Body of pancreas (tissue), 4 donors: ENCODE results near the gene PPME1. TPM values are rescaled to one million over a fixed set of nuclear protein-coding genes. Genes with fewer than 3 reads are reported as not detected.

Experiments used
- ATAC-seq: fragments of 150-250 bp; one replicate; pipeline ENCODE4 v1.9.1; 2016
- DNase-seq, 4 donors: peaks; one replicate each; pipeline ENCODE4 v3.0.0-alpha.2; 2019
- H3K27ac ChIP-seq, 4 donors: fragments of 200-600 bp; sonication (generic); 1 replicate in 3 of 4; 2 replicates in 1 of 4; pipeline versions ENCODE4 v1.5.1 to v1.6.1; 2016 to 2019; ENCODE audit warnings: mild to moderate bottlenecking in 1 of 4, mixed read lengths in 1 of 4, moderate library complexity in 1 of 4
- H3K27me3 ChIP-seq, 2 donors: fragments of 200-600 bp; sonication (generic); one replicate each; pipeline ENCODE4 v1.6.0; 2016; ENCODE audit warnings: mild to moderate bottlenecking in 1 of 2
- H3K36me3 ChIP-seq, 2 donors: fragments of 200-600 bp; sonication (generic); replicated peaks in 1 of 2; 2 replicates each; pipeline ENCODE4 v1.5.1; 2016; ENCODE audit warnings: low read depth in 2 of 2; ENCODE audit not compliant: insufficient read depth in 1 of 2
- H3K4me1 ChIP-seq: fragments of 200-600 bp; sonication (generic); one replicate; pipeline ENCODE4 v1.6.0; 2016
- H3K4me3 ChIP-seq, 2 donors: fragments of 200-600 bp; sonication (generic); 1 replicate in 1 of 2; 2 replicates in 1 of 2; pipeline ENCODE4 v1.5.1; 2016 to 2019
- H3K9me3 ChIP-seq, 3 donors: fragments of 200-600 bp; sonication (generic); 1 replicate in 2 of 3; 2 replicates in 1 of 3; pipeline ENCODE4 v1.5.1; 2016
- POLR2A ChIP-seq, 3 donors: fragments of 450-650 bp; IDR thresholded peaks; one replicate each; pipeline ENCODE4 v1.6.1; 2016; ENCODE audit warnings: antibody characterized with exemption in 3 of 3, mild to moderate bottlenecking in 2 of 3
- WGBS, 2 donors: methylation state at CpG; one replicate each; pipeline ENCODE4 v1.1.5; 2017; 5-methylcytosine and 5-hydroxymethylcytosine counted together
- intact Hi-C: fragments of 100-400 bp; cut with DNase I; formaldehyde crosslinking; loops from one replicate; pipeline ENCODE4 v1.15.1; 2023
- total RNA-seq, 2 donors: library from RNA; depleted of rRNA; stranded (reverse); fragments of >200 nt; gene quantifications; one replicate each; pipeline ENCODE4 v1.1.0, GENCODE V29; 2016
- TF ChIP-seq, protein P1 (sequence below), 7 experiments: fragments of 450-650 bp in 4 of 7; fragments of 200-600 bp in 3 of 7; sonication (generic) in 3 of 7; IDR thresholded peaks; one replicate each; pipeline ENCODE4 v1.5.1; 2016 to 2019; ENCODE audit warnings: antibody characterized with exemption in 7 of 7

Gene PPME1
- total RNA-seq, 2 donors from 2014 or later, result 10.9 to 12.9 TPM

DNA sequence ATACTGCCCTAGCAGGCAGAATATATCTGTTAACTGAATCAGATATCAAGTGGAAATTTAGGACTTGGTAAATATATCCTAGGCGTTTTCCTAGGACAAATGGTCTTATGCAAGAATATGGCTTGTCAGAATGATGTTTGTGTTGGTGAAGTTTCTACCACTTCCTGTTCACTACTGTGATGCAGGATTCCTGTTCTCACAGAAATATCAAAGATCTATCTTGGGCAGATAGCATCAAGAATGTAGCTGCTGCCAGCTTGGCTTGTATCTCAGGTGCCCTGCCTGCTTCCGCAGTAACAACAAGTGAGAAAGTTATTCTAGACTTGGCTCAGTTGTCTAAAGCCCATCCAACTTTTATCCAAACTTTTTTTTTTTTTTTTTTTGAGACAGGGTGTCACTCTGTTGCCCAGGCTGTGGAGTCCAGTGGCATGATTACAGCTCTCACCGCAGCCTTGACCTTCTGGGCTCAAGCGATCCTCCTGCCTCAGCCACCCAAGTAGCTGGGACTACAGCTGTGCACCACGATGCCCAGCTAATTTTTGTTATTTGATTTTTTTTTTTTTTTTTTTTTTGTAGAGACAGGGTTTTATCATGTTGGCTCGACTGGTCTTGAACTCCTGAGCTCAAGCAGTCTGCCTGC is 61.3 kb downstream of the PPME1 start:
- TF ChIP-seq, protein P1, sequence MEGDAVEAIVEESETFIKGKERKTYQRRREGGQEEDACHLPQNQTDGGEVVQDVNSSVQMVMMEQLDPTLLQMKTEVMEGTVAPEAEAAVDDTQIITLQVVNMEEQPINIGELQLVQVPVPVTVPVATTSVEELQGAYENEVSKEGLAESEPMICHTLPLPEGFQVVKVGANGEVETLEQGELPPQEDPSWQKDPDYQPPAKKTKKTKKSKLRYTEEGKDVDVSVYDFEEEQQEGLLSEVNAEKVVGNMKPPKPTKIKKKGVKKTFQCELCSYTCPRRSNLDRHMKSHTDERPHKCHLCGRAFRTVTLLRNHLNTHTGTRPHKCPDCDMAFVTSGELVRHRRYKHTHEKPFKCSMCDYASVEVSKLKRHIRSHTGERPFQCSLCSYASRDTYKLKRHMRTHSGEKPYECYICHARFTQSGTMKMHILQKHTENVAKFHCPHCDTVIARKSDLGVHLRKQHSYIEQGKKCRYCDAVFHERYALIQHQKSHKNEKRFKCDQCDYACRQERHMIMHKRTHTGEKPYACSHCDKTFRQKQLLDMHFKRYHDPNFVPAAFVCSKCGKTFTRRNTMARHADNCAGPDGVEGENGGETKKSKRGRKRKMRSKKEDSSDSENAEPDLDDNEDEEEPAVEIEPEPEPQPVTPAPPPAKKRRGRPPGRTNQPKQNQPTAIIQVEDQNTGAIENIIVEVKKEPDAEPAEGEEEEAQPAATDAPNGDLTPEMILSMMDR (IDR thresholded peaks at IDR 0.05), result no peak
- TF ChIP-seq POLR2A (IDR thresholded peaks at IDR 0.05), result no peak
- no peaks in the 10 kb centered on the region for H3K27me3 ChIP-seq
- intact Hi-C loops, result no loop called here
- H3K4me1 ChIP-seq, result peaks cover 5% of the 10 kb centered on the region
- 77 to 84% methylated on average over 6 of the region's 6 CpGs for WGBS, 2 donors
- H3K27ac ChIP-seq, result no peak overlapping the region
- H3K9me3 ChIP-seq, result no peaks in the 10 kb centered on the region
- peaks cover 0 to 6% of the 10 kb centered on the region in 2 donors for H3K36me3 ChIP-seq
- ATAC-seq (no peak), DNase-seq (no peak)
- H3K4me3 ChIP-seq, result no peak overlapping the region

DNA sequence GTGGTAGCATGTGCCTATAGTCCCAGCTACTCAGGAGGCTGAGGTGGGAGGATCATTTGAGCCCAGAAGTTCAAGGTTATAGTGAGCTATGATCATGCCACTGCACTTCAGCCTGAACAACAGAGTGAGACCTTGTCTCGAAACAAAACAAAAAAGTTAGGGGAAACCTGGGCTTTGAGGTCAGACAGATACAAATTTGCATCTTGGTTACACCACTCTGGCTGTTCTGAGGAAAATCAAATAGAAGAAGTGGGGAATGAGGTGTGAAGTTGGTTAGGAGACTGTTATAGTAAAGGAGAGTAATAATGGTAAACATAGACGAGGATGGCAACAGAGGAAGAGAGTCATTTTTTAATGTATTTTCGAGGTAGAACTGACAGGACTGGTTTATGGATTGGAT is 62.6 kb downstream of the PPME1 start:
- intact Hi-C loops, result no loop called here
- H3K4me3 ChIP-seq, result no peak overlapping the region
- H3K36me3 ChIP-seq, result peaks cover 0 to 6% of the 10 kb centered on the region in 2 donors
- H3K27ac ChIP-seq, result no peak overlapping the region
- no peaks in the 10 kb centered on the region for H3K4me1 ChIP-seq
- no peaks in the 10 kb centered on the region for H3K27me3 ChIP-seq
- WGBS, 2 donors, result 87 to 88% methylated on average over 3 of the region's 3 CpGs
- ATAC-seq (no peak), DNase-seq (no peak)
- TF ChIP-seq, protein P1 (IDR thresholded peaks at IDR 0.05), result no peak
- TF ChIP-seq POLR2A (IDR thresholded peaks at IDR 0.05), result no peak
- no peaks in the 10 kb centered on the region for H3K9me3 ChIP-seq

DNA sequence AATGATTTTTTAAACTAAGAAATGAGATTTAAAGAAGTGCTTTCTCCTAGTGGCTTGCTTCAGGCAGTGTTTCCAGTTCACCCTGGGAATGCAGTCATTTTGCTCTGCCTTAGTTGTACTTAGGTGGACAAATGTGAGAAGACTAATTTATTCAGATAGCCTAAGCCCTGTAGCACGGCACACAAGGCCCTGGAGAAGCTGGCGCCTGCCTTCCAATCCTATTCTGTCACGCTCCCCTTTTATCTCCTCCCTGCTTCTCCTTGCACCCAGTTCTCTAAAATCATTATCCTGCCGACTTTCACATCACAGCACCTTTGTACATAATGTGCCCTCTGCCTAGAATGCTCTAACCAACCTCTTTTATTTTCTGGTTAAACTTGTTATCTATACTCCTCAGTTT is 64.0 kb downstream of the PPME1 start:
- intact Hi-C loops, result no loop called here
- Histone ChIP-seq H3K4me1 (no peaks in the 10 kb centered on the region), H3K4me3 (no peak overlapping the region), H3K27me3 (no peaks in the 10 kb centered on the region), H3K9me3 (no peaks in the 10 kb centered on the region), H3K36me3 (peaks cover 0 to 7% of the 10 kb centered on the region in 2 donors), H3K27ac (no peak overlapping the region)
- ATAC-seq (no peak), DNase-seq (no peak)
- no peak for TF ChIP-seq POLR2A (IDR thresholded peaks at IDR 0.05)
- TF ChIP-seq, protein P1 (IDR thresholded peaks at IDR 0.05), result no peak
- WGBS, 2 donors, result 89 to 92% methylated on average over 4 of the region's 4 CpGs

DNA sequence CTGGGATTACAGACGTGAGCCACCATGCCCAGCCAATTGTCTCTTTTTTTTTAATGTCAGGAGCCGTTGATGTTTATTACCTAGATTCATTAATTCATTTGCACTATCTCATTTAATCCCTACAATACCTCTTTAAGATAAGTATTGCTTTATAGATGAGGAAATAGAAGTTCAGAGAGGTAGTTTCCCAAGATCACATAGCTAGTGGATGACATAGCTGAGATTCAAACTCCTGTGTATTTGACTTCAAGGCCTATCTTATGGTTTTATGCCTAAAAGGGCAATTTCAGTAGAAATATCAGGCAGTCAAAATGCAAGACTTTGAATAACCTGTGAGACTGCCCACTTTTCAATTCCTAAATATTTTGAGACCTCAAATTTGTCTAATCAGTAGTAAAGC is 66.5 kb downstream of the PPME1 start:
- no peaks in the 10 kb centered on the region for H3K27me3 ChIP-seq
- intact Hi-C loops, result no loop called here
- H3K27ac ChIP-seq, result no peak overlapping the region
- no peaks in the 10 kb centered on the region for H3K9me3 ChIP-seq
- TF ChIP-seq, protein P1 (IDR thresholded peaks at IDR 0.05), result no peak
- no peak for TF ChIP-seq POLR2A (IDR thresholded peaks at IDR 0.05)
- ATAC-seq (no peak), DNase-seq (no peak)
- H3K36me3 ChIP-seq, result peaks cover 0 to 3% of the 10 kb centered on the region in 2 donors
- 81 to 93% methylated on average over 2 of the region's 2 CpGs for WGBS, 2 donors
- H3K4me1 ChIP-seq, result no peaks in the 10 kb centered on the region
- no peak overlapping the region for H3K4me3 ChIP-seq

DNA sequence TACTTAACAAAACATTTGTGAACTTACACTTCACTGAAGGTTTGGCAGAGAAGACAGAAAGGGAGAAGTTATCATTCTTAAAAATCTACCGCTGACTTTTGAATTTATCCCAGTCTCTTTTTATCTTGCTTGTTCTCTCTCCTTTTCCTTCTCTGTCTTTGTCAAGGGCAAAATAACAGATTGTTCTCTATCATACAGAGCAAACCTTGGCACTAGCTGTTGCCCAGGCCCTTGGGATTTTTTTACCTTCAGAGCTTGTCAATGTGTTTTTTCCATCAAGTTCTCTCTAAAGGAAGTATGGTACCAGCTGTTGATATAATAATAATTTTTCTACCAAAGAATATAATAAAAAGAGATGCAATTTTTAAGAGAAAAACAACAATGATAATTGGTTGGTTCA is 67.2 kb downstream of the PPME1 start:
- no peak for DNase-seq
- H3K4me1 ChIP-seq, result no peaks in the 10 kb centered on the region
- TF ChIP-seq, protein P1 (IDR thresholded peaks at IDR 0.05), result no peak
- no peak for TF ChIP-seq POLR2A (IDR thresholded peaks at IDR 0.05)
- H3K27ac ChIP-seq, result no peak overlapping the region
- H3K27me3 ChIP-seq, result no peaks in the 10 kb centered on the region
- ATAC-seq, result no peak
- intact Hi-C loops, result no loop called here
- H3K36me3 ChIP-seq, result peaks cover 0 to 3% of the 10 kb centered on the region in 2 donors
- no peaks in the 10 kb centered on the region for H3K9me3 ChIP-seq
- H3K4me3 ChIP-seq, result no peak overlapping the region
- 24 to 35% methylated on average over 1 of the region's 1 CpG for WGBS, 2 donors
